GM12873 (cell line): ENCODE measurements around the gene PYGL.

Experiments
- CTCF ChIP-seq: IDR thresholded peaks from 2 replicates; pipeline ENCODE4 v1.5.1; 2012; ENCODE audit warnings: low read depth, mild to moderate bottlenecking, moderate library complexity, low read length, control low read depth; ENCODE audit not compliant: insufficient read depth; ENCODE audit errors: missing control alignments

The PYGL gene

DNA sequence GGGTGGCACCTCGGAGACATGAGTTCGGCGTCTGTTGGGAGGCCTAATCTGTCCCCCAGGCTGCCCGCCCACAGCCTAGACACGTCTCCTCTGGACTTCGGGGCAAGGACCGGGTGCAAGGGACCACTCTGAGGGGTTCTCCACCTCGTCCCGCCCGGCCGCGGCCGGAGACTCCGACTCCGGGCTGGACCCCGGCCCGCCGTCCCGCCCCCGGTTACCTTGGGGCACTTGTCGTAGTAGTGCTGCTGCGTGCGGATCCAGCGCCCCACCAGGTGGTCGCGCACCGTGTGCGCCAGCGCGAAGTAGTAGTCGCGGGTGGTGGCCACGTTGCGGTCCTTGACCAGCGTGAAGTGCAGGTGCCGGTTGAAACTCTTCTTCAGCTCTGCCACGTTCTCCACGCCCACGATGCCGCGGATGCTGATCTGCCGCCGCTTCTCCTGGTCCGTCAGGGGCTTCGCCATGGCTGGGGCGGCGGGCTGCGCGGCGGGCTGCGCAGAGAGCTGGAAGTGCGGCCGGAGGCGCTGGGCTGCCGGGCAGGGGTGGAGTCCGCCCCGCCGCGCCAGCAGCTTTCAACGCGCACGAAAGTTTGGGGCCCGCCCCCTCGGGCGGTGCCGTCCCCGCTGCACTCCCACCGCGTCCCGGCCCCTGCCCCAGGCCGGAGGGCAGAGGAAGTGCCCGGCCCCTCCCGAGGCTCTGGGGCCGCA lies at the start of gene PYGL:
Gene PYGL (minus strand): TSS at position 541 of the 704 bp plus-strand sequence. CDS start 80 bp downstream, at position 461.
- no peak for TF ChIP-seq CTCF

DNA sequence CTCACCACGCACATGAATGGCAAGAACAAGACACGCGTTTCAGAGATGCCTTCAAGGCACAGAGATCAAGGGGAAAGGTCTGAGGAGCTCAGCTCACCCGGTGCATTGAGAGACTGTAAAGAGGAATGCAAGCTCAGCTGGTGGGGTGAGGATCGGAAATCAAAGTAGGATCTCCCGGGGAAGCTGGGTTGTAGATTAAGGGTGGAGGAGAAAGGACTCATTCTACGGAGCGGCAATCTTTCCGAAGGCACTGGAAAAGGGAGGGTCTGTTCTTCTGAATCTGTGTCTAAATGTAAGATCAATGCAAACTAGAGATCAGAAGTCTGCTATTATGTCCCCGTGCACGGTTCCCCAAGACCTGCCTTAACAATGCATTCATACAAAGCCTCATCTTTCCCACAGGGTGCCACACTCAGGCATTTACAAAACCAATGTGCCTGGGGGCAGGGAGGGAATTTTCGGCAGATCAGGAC lies 41.6 kb upstream of the PYGL start:
- no peak for TF ChIP-seq CTCF

- no peak for TF ChIP-seq CTCF
Measured at GRCh38 chr14:50985124-50985858, 41.0 kb upstream of the PYGL start.

DNA sequence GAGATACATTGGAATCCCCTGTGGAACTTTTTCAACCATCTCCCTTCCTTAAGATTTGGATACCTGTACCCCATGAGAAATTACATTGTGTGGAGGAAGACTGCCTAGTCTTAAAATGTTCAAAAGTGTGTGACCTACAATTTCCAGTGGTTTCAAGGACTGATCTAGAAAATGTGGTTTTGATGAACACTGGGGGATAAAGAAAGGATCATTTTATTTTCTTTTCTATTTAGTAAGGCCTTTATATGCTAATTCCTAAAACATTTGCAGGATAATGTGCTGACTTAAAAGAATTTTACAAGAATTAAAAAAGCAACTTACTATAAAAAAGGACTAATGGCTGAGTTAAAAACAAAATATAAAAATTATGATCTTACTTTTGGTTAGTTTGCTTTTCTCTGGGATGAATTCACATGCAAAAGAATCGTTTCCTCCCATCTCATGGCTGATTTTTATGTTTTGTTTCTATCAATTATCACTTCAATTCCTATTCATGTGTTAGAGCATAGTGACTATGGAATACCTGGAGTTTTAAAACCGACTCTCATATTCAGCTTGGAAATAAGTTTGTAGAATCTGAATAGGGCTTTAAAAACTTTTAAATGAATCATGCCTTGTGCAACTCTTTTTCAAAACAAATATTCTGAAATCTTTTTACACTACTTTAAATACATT lies 39.9 kb upstream of the PYGL start:
- TF ChIP-seq CTCF, result no peak

GRCh38 chr14:50979941-50980850 lies 35.9 kb upstream of the PYGL start:
- no peak for TF ChIP-seq CTCF

GRCh38 chr14:50978888-50979287 lies 34.6 kb upstream of the PYGL start:
- no peak for TF ChIP-seq CTCF
